GM18519 (cell line): ENCODE measurements around the gene RPS15A.

ENCODE experiments used
- ATAC-seq: cut with Tn5 transposase; IDR thresholded peaks from one replicate; pipeline ENCODE4 v1.9.1; 2021; ENCODE audit warnings: mild to moderate bottlenecking, moderate library complexity; ENCODE audit not compliant: unreplicated experiment, low FRiP score

The RPS15A gene

GRCh38 chr16:18789850-18790706 is at the start of gene RPS15A:
Gene RPS15A (minus strand): TSS chr16:18790334. CDS start chr16:18789113, 1,221 bp downstream.
- peak; percentile 73 for ATAC-seq

DNA sequence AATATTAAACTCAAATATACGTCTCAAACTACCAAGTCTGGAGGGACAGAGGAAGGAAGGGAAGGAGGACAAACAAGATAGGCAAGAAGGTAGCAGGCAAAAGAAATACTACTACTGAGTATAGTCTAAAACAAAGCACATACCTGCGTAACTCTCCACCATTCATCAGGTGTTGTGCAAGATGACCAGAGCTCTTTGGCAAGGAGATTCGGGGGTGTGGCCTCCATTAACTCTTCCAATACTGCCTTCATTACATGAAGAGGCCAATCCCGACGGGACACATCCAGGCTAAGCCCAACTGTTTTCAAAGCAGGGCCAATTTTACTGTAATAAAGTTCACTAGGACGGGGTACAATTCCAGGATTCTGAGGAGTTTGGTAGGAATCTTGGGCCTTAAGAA is 49.4 kb upstream of the RPS15A start:
- ATAC-seq: no peak

- no peak for ATAC-seq
Measured at GRCh38 chr16:18836702-18837101, 46.6 kb upstream of the RPS15A start.

DNA sequence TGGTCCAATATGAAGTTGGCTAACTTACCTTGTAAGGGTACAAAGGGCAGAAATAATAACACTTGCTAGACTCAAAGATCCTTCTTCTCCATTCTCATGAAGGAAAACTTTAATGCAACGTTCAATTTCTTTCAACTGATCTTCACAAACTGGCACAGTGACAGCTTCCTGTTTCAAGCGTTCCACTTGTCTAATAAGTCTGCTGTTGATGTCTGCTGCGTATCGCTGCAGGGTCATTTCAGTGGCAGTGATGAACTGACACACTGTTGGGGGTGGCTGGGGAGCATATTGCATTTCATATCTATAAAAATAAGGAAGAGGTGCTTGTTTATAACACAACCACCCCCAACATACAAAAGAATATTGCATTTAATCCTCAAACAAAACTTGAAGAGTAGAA is 44.7 kb upstream of the RPS15A start:
- ATAC-seq: no peak

DNA sequence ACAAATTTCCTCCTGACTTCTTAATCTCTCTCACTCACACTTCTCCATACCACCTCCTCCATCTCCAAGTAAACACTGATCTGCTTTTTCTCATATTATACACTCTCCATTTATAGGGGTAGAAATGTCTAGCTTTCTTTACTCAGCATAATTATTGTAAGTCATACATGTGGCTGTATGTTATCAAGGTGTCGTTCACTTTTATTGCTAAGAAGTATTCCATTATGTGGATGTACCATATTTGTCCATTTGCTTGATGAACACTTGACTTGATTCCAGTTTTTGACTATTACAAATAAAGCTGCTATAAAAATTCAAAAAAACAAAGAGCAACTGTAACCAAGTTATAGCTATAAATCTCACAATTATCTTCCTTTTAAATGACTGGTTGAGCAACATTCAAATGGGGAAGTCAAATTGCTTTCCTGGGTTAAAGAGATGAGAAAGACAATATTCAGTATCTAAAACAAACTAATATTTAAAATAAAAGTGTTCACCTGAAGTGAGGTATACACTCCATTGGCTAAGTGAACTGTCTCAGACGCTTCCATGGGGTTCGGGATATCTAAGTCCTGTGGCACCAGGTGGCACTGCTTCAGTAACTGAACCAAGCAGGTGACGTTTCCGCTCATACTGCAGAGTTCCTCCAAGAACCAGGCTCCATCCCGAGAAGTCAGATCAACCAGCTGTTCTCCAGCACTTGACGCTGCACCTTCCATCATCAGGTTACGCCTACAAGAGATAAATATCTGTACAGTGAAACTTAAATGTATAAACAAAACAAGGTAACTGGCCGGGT is 43.8 kb upstream of the RPS15A start:
- no peak for ATAC-seq

DNA sequence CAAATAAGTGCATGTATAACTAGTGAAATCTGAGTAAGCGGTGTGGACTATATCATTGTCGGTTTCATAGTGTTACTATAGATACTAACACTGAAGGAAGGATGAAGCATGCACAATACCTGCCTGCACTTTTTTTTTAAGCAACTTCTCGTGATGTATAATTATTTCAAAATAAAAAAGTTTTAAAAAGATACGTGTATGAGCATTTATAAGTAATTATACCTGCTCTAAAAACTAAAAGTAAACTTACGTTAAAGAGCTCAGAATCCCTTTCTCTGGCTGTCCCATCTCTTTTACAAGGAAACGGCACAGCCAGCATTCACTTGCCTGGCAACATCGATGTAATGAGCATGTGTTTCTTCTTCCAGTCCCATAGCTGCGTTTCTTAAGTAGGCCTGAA is 42.5 kb upstream of the RPS15A start:
- no peak for ATAC-seq

- ATAC-seq: no peak
Measured at GRCh38 chr16:18832006-18832405, 41.9 kb upstream of the RPS15A start.

DNA sequence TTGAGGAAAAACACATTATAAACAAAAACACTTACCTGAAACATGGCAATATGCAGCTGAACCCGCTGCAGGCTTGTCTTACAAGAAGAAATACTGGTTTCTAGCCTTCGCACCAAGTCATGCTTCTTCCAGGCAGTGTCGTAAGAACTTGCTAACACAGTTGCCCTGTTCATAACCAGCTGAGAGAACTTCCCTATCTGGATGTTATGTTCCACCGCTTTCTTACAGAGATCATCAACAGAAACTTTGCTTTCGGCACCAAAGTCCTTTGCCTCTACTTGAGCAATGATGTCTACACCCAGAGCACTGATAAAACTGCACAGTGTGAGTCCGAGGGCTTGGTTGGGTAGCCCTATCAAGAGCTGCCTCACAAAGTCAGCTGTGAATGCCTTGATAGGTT is 39.1 kb upstream of the RPS15A start:
- no peak for ATAC-seq

GRCh38 chr16:18827890-18828289 is 37.8 kb upstream of the RPS15A start:
- no peak for ATAC-seq

DNA sequence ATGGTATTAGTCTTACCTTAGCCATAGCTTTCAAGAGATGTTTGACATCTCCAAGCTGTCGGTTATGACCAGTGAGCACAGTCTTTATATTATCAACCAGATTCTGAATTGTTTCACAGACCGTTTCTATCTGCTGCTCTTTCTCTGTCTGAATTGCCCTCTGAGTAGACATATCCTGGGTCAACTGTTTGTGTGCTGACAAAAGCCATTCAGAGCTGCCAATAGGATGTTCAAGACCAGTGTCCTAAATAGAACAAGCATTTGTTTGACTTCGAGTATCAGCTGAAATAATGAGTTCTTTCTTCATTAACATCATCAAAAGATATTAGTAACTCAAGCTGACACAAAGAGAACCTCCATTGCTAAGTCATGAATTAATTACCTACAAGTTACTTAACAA is 26.2 kb upstream of the RPS15A start:
- ATAC-seq: no peak

DNA sequence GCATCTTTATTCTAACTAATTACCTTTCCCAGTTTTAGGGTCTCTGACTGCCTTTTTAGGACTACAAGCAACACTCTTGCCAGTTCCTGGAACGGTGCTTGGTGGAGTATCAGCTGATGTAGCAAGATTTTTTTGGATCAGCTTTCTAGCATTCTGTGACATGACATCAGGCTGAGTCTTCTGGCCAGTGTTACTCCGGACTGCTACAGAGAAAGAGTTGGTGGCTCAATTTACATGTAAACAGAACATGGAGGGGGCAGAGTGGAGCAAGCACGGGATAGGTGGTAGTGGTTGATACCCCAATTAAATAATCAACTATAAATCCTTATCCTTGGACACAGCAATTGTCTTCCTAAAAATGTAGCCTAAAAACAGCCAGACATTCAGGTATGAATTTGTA is 21.8 kb upstream of the RPS15A start:
- no peak for ATAC-seq

DNA sequence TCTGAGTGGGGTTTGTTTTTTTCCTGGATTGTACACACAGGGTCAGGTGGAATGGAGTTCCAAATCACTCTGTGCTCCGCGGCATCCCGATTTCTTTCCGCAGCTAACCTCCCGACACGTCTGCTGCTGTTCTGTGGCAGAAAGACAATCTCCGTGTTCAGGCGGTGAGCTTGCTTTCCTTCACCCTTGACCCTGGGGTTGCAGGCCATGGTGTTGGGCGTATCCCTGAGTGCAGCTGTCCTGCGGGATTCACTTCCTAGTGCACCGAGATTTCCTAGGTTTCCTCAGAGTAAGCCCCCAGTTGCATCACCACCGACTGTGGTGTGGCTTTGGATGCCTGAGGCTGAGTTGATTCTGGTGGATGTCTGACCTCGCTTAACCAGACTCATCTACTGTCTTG is 19.0 kb upstream of the RPS15A start:
- ATAC-seq: no peak

- ATAC-seq: no peak
Measured at GRCh38 chr16:18805257-18805773, 15.2 kb upstream of the RPS15A start.

GRCh38 chr16:18804540-18804939 is 14.4 kb upstream of the RPS15A start:
- no peak for ATAC-seq

- no peak for ATAC-seq
Measured at GRCh38 chr16:18803569-18804462, 13.7 kb upstream of the RPS15A start.

DNA sequence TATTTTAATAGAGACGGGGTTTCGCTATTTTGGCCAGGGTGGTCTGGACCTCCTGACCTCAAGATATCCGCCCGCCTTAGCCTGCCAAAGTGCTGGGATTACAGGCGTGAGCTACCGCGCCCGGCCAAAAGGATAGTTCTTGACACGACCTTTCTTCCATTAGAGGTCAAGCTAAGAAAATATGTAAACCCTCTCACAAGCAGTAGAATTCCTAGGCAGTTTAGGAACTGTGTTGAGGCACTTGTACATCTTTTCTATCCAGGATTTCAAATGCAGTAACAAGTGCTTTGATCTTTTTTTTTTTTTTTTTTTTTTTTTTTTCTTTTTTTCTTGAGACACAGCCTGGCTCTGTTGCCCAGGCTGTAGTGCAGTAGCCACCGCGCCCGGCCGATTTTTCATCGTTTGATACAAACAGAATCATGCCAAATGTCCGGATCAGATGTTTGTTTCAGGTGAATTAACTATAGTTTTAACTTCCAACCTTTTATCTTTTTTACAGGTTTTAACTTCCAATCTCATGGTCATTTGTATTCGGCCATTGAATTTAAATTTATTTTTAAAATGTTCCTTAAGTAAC is 12.7 kb upstream of the RPS15A start:
- no peak for ATAC-seq

GRCh38 chr16:18801145-18801972 is 11.2 kb upstream of the RPS15A start, which contains the start of gene ARL6IP1:
Gene ARL6IP1 (minus strand): TSS chr16:18801549. CDS start chr16:18801466, 83 bp downstream.
- peak; percentile 90 for ATAC-seq

GRCh38 chr16:18800775-18801144 is 10.6 kb upstream of the RPS15A start:
- ATAC-seq: no peak

DNA sequence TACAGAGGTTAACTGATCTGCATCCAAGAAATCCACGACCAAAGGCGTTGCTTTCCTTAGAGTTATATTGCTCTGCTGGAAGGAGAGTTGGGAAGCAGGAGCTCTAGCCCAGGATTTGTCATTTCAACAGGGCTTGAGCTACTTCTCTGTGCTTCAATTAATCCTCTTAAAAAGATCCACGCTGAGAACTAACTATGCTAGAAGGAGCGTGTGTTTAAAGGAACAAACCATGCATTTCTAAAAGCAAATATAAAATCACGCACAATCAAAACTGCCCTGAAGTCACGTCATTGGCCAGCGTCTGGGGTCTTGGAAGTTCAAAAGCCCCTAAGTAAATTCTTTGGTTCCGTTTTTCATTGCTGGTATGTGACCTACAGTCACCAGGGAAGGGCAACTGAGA is 10.2 kb upstream of the RPS15A start:
- ATAC-seq: no peak
